A673 (cell line): ENCODE results near the gene MIEF1.

Experiments
- CTCF ChIP-seq: fragments of 300-800, 200-600 bp; sonication (generic); conservative IDR thresholded peaks from 2 replicates; pipeline ENCODE4 v1.5.1; 2017; ENCODE audit warnings: low read depth, mild to moderate bottlenecking, antibody characterized with exemption, low read length, moderate library complexity, mixed read lengths
- EZH2 ChIP-seq: fragments of 200-600 bp; sonication (generic); IDR thresholded peaks from 2 replicates; pipeline ENCODE4 v1.6.1; 2017; ENCODE audit warnings: borderline replicate concordance, low read depth, mild to moderate bottlenecking, mixed read lengths, antibody characterized with exemption, low read length; ENCODE audit not compliant: poor library complexity, severe bottlenecking

GRCh38 chr22:39536711-39537110, 34.6 kb downstream of the MIEF1 start:
- TF ChIP-seq CTCF (no peak), EZH2 (no peak)
